C4-2B (cell line): Measurements from ENCODE around the gene RRP1B.

Experiments
- H3K27ac ChIP-seq: fragments of 450-650 bp; 2 replicates; pipeline ENCODE4 v1.5.1; 2017
- ZFX ChIP-seq: fragments of 450-650 bp; IDR thresholded peaks from 2 replicates; pipeline ENCODE4 v1.6.1; 2017
- TF ChIP-seq, protein P1 (sequence below): fragments of 450-650 bp; conservative IDR thresholded peaks from 2 replicates; pipeline ENCODE4 v1.5.1; 2017; ENCODE audit warnings: mild to moderate bottlenecking

RRP1B gene

GRCh38 chr21:43708745-43709381 is 49.5 kb downstream of the RRP1B start:
- no peak for TF ChIP-seq ZFX
- TF ChIP-seq, protein P1, sequence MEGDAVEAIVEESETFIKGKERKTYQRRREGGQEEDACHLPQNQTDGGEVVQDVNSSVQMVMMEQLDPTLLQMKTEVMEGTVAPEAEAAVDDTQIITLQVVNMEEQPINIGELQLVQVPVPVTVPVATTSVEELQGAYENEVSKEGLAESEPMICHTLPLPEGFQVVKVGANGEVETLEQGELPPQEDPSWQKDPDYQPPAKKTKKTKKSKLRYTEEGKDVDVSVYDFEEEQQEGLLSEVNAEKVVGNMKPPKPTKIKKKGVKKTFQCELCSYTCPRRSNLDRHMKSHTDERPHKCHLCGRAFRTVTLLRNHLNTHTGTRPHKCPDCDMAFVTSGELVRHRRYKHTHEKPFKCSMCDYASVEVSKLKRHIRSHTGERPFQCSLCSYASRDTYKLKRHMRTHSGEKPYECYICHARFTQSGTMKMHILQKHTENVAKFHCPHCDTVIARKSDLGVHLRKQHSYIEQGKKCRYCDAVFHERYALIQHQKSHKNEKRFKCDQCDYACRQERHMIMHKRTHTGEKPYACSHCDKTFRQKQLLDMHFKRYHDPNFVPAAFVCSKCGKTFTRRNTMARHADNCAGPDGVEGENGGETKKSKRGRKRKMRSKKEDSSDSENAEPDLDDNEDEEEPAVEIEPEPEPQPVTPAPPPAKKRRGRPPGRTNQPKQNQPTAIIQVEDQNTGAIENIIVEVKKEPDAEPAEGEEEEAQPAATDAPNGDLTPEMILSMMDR = no peak
- H3K27ac ChIP-seq = no peak overlapping the region

DNA sequence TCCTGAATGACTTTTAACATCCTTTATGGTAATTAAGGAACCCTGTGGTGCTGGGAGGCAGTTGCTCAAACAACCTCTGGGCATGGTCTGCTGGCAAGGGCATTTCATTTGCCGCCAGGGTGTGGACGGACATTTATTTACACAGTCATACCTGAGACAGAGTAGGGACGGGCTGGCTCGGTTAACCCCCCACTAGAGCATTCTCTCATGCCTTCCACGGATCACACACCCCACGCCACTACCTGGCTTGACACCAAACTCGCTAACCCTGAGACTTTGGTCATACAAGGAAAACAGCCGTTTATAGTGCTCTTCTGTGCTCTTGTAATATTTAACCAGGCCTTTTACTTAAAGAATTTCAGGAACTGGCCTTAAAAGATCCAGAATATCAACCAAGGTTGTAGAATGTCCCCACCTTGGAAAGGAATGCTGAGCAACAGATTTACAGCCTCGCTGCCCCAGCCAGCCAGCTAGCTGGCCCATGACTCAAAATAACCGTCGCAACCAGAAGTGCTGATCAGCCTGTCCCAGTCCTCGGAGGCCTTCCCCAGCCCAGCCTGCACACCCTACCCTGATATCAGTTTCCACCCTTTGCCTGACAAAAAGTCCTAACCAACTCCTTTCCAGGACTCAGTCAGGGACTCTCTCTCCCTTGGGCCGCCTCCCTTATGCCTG is 53.0 kb downstream of the RRP1B start:
- TF ChIP-seq, protein P1 = no peak
- no peak for TF ChIP-seq ZFX
- H3K27ac ChIP-seq = peak overlapping the region; percentile 59

DNA sequence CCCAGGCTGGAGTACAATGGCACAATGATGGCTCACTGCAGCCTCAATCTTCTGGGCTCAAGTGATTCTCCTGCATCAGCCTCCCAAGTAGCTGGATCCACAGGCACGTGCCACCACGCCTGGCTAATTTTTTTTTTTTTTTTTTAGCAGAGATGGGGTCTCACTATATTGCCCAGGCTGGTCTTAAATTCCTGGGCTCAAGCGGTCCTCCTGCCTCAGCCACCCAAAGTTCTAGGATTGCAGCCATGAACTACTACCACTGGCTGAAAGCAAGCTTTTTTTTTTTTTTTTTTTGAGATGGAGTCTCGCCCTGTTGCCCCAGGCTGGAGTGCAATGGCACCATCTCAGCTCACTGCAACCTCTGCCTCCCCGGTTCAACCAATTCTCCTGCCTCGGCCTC is 53.8 kb downstream of the RRP1B start:
- H3K27ac ChIP-seq = peak overlapping the region; percentile 59

- TF ChIP-seq ZFX = no peak
- TF ChIP-seq, protein P1 = no peak
- H3K27ac ChIP-seq = no peak overlapping the region
Observed at GRCh38 chr21:43716376-43717165, 57.2 kb downstream of the RRP1B start.

DNA sequence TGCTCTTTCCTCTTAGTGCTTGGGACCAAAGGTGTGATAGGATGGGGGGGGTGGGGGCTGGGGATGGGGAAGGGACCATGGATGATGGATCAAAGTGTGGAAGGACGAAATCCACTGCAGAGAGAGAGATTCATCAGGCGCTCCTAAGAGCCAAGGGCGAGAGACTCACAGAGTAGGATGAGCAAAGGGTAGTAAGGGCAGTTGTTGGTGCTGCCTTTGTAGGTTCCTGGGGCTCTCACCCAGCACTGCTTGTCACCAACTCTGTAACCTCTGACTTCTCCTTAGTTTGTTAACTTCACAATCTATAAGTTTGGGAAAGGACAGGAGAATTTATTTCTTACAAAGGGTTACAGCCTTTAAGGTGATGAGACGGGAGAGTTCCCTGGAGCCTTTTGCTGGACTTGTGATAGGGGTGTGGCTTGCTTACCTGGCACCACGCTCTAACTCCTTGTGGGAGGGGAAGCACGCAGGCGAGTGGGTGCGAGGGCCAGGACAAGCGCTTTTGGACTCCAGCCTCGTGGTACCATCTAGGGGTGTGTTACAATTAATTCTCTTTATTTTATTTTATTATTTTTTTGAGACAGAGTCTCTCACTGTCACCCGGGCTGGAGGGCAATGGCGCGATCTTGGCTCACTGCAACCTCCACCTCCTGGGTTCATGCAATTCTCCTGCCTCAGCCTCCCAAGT is 58.0 kb downstream of the RRP1B start:
- no peak for TF ChIP-seq ZFX
- TF ChIP-seq, protein P1 = no peak
- H3K27ac ChIP-seq = no peak overlapping the region

GRCh38 chr21:43717967-43718871 is 58.9 kb downstream of the RRP1B start:
- peak overlapping the region; percentile 99 for H3K27ac ChIP-seq

More at GRCh38 chr21:43717967-43718871, 58.9 kb downstream of the RRP1B start:
- TF ChIP-seq, protein P1 = no peak
- no peak for TF ChIP-seq ZFX
